Measurements from ENCODE around the gene SETD5. TPM values are rescaled to one million over a fixed set of nuclear protein-coding genes. Genes with fewer than 3 reads are reported as not detected.

Gene SETD5
- total RNA-seq, 1 experiment from 2014 or later: 49.3 TPM

- Histone ChIP-seq H3K4me1 (replicated peaks) (no peaks in the 10 kb centered on the region; the same call in 1 of the 2 replicates), H3K9me3 (replicated peaks) (no peaks in the 10 kb centered on the region), H3K27ac (no peak overlapping the region), H3K27me3 (replicated peaks) (no peaks in the 10 kb centered on the region), H3K36me3 (peaks cover 9% of the 10 kb centered on the region; the same call in 1 of the 2 replicates), H3K4me3 (no peak overlapping the region)
- DNase-seq (ENCODE audit: low read depth in 1 of 2, low spot score in 2 of 2): no peak
These were observed 11.1 kb downstream of the SETD5 start for GRCh38 chr3:9408546-9408945.

- Histone ChIP-seq H3K9me3 (replicated peaks) (no peaks in the 10 kb centered on the region), H3K27ac (no peak overlapping the region), H3K27me3 (replicated peaks) (no peaks in the 10 kb centered on the region), H3K4me1 (replicated peaks) (no peaks in the 10 kb centered on the region), H3K4me3 (no peak overlapping the region), H3K36me3 (peaks cover 16% of the 10 kb centered on the region)
- no peak for DNase-seq (ENCODE audit: low read depth in 1 of 2, low spot score in 2 of 2)
These were observed 12.8 kb downstream of the SETD5 start for GRCh38 chr3:9409981-9410854.

- H3K4me3 ChIP-seq: no peak overlapping the region
- H3K36me3 ChIP-seq: peaks cover 15% of the 10 kb centered on the region
- H3K9me3 ChIP-seq (replicated peaks): no peaks in the 10 kb centered on the region
- no peak overlapping the region for H3K27ac ChIP-seq
- peaks cover 4% of the 10 kb centered on the region for H3K4me1 ChIP-seq (replicated peaks)
- H3K27me3 ChIP-seq (replicated peaks): no peaks in the 10 kb centered on the region
- no peak for DNase-seq (ENCODE audit: low read depth in 1 of 2, low spot score in 2 of 2)
These were observed 13.9 kb downstream of the SETD5 start for GRCh38 chr3:9411302-9411701.

- Histone ChIP-seq H3K27ac (no peak overlapping the region), H3K27me3 (replicated peaks) (no peaks in the 10 kb centered on the region), H3K4me1 (replicated peaks) (peaks cover 7% of the 10 kb centered on the region), H3K9me3 (replicated peaks) (no peaks in the 10 kb centered on the region), H3K36me3 (peaks cover 24% of the 10 kb centered on the region), H3K4me3 (no peak overlapping the region)
- no peak for DNase-seq (ENCODE audit: low read depth in 1 of 2, low spot score in 2 of 2)
These were observed 14.9 kb downstream of the SETD5 start for GRCh38 chr3:9412293-9412692.

- Histone ChIP-seq H3K4me1 (replicated peaks) (peaks cover 7% of the 10 kb centered on the region), H3K9me3 (replicated peaks) (no peaks in the 10 kb centered on the region), H3K27me3 (replicated peaks) (no peaks in the 10 kb centered on the region), H3K4me3 (no peak overlapping the region), H3K36me3 (peaks cover 32% of the 10 kb centered on the region), H3K27ac (no peak overlapping the region)
- no peak for DNase-seq (ENCODE audit: low read depth in 1 of 2, low spot score in 2 of 2)
These were observed 17.4 kb downstream of the SETD5 start for GRCh38 chr3:9414826-9415225.

GRCh38 chr3:9415485-9416138, 18.2 kb downstream of the SETD5 start:
- H3K4me1 ChIP-seq (replicated peaks): peaks cover 8% of the 10 kb centered on the region
- H3K36me3 ChIP-seq: peaks cover 31% of the 10 kb centered on the region
- H3K27me3 ChIP-seq (replicated peaks): no peaks in the 10 kb centered on the region
- DNase-seq (ENCODE audit: low read depth in 1 of 2, low spot score in 2 of 2): no peak
- H3K4me3 ChIP-seq: no peak overlapping the region
- no peaks in the 10 kb centered on the region for H3K9me3 ChIP-seq (replicated peaks)
- H3K27ac ChIP-seq: no peak overlapping the region

- Histone ChIP-seq H3K27me3 (replicated peaks) (no peaks in the 10 kb centered on the region), H3K4me3 (no peak overlapping the region), H3K27ac (peak overlapping the region; percentile 34; the same call in 1 of the 2 replicates), H3K4me1 (replicated peaks) (peaks cover 12% of the 10 kb centered on the region), H3K9me3 (replicated peaks) (no peaks in the 10 kb centered on the region), H3K36me3 (peaks cover 32% of the 10 kb centered on the region)
- no peak for DNase-seq (ENCODE audit: low read depth in 1 of 2, low spot score in 2 of 2)
These were observed 18.8 kb downstream of the SETD5 start for GRCh38 chr3:9416139-9416780.

- Histone ChIP-seq H3K4me3 (no peak overlapping the region), H3K4me1 (replicated peaks) (peaks cover 24% of the 10 kb centered on the region), H3K27ac (no peak overlapping the region), H3K27me3 (replicated peaks) (no peaks in the 10 kb centered on the region), H3K9me3 (replicated peaks) (no peaks in the 10 kb centered on the region), H3K36me3 (peaks cover 47% of the 10 kb centered on the region)
- no peak for DNase-seq (ENCODE audit: low read depth in 1 of 2, low spot score in 2 of 2)
These were observed 23.6 kb downstream of the SETD5 start for GRCh38 chr3:9420850-9421549.

GRCh38 chr3:9422712-9423424, 25.5 kb downstream of the SETD5 start:
- Histone ChIP-seq H3K4me3 (no peak overlapping the region), H3K4me1 (replicated peaks) (peaks cover 17% of the 10 kb centered on the region), H3K36me3 (peaks cover 52% of the 10 kb centered on the region), H3K9me3 (replicated peaks) (no peaks in the 10 kb centered on the region), H3K27ac (peak overlapping the region; percentile 65), H3K27me3 (replicated peaks) (no peaks in the 10 kb centered on the region)
- DNase-seq (ENCODE audit: low read depth in 1 of 2, low spot score in 2 of 2): peak; percentile 73 to 76

GRCh38 chr3:9428411-9428810, 31.0 kb downstream of the SETD5 start:
- no peak for DNase-seq (ENCODE audit: low read depth in 1 of 2, low spot score in 2 of 2)
- H3K9me3 ChIP-seq (replicated peaks): no peaks in the 10 kb centered on the region
- no peaks in the 10 kb centered on the region for H3K27me3 ChIP-seq (replicated peaks)
- no peak overlapping the region for H3K27ac ChIP-seq
- no peaks in the 10 kb centered on the region for H3K4me1 ChIP-seq (replicated peaks)
- no peak overlapping the region for H3K4me3 ChIP-seq
- H3K36me3 ChIP-seq: peaks cover 88% of the 10 kb centered on the region

- no peak for DNase-seq (ENCODE audit: low read depth in 1 of 2, low spot score in 2 of 2)
- H3K27ac ChIP-seq: no peak overlapping the region
- H3K36me3 ChIP-seq: peaks cover 97% of the 10 kb centered on the region
- no peak overlapping the region for H3K4me3 ChIP-seq
- no peaks in the 10 kb centered on the region for H3K4me1 ChIP-seq (replicated peaks)
- H3K27me3 ChIP-seq (replicated peaks): no peaks in the 10 kb centered on the region
- H3K9me3 ChIP-seq (replicated peaks): no peaks in the 10 kb centered on the region
These were observed 33.3 kb downstream of the SETD5 start for GRCh38 chr3:9430733-9431132.

- no peaks in the 10 kb centered on the region for H3K9me3 ChIP-seq (replicated peaks)
- no peak for DNase-seq (ENCODE audit: low read depth in 1 of 2, low spot score in 2 of 2)
- no peak overlapping the region for H3K4me3 ChIP-seq
- H3K27ac ChIP-seq: no peak overlapping the region
- no peaks in the 10 kb centered on the region for H3K27me3 ChIP-seq (replicated peaks)
- H3K4me1 ChIP-seq (replicated peaks): no peaks in the 10 kb centered on the region; the same call in 1 of the 2 replicates
- peaks cover 96% of the 10 kb centered on the region for H3K36me3 ChIP-seq
These were observed 36.5 kb downstream of the SETD5 start for GRCh38 chr3:9433627-9434521.
